Kidney epithelial cell (primary cell): Measurements from ENCODE around the gene TMEM19. TPM values are rescaled to one million over a fixed set of nuclear protein-coding genes. Genes with fewer than 3 reads are reported as not detected.

Experiments
- DNase-seq: peaks from one replicate; pipeline ENCODE4 v3.0.0-alpha.2; 2010; ENCODE audit warnings: low read depth
- H3K27me3 ChIP-seq: 2 replicates; pipeline ENCODE4 v1.6.0; 2011; ENCODE audit warnings: low read length; ENCODE audit not compliant: control insufficient read depth, insufficient read depth
- H3K36me3 ChIP-seq: 2 replicates; pipeline ENCODE4 v1.5.1; 2011; ENCODE audit warnings: low read length; ENCODE audit not compliant: control insufficient read depth, insufficient read depth
- H3K4me3 ChIP-seq: 2 replicates; pipeline ENCODE4 v1.5.1; 2011; ENCODE audit warnings: low read depth, mild to moderate bottlenecking, control low read depth, low read length
- CTCF ChIP-seq: IDR thresholded peaks from 2 replicates; pipeline ENCODE4 v1.5.1; 2011; ENCODE audit warnings: mild to moderate bottlenecking, moderate library complexity, low read length, control low read depth, inconsistent platforms; ENCODE audit not compliant: insufficient read depth, poor library complexity, severe bottlenecking
- total RNA-seq: library from RNA; depleted of rRNA; stranded (reverse); fragments of >200 nt; gene quantifications from 2 replicates; pipeline ENCODE4 v1.2.3, GENCODE V29; 2015

TMEM19 gene
- total RNA-seq, 1 donor from 2014 or later, result 13.1 TPM

GRCh38 chr12:71742998-71743397, 57.1 kb downstream of the TMEM19 start:
- no peak for DNase-seq
- Histone ChIP-seq H3K4me3 (no peak overlapping the region), H3K27me3 (no peaks in the 10 kb centered on the region), H3K36me3 (no peaks in the 10 kb centered on the region)
- TF ChIP-seq CTCF, result no peak

- no peak for DNase-seq
- peaks cover 2% of the 10 kb centered on the region for H3K27me3 ChIP-seq
- H3K36me3 ChIP-seq, result no peaks in the 10 kb centered on the region
- TF ChIP-seq CTCF, result no peak
- H3K4me3 ChIP-seq, result no peak overlapping the region
Observed at GRCh38 chr12:71744522-71745300, 58.8 kb downstream of the TMEM19 start.

DNA sequence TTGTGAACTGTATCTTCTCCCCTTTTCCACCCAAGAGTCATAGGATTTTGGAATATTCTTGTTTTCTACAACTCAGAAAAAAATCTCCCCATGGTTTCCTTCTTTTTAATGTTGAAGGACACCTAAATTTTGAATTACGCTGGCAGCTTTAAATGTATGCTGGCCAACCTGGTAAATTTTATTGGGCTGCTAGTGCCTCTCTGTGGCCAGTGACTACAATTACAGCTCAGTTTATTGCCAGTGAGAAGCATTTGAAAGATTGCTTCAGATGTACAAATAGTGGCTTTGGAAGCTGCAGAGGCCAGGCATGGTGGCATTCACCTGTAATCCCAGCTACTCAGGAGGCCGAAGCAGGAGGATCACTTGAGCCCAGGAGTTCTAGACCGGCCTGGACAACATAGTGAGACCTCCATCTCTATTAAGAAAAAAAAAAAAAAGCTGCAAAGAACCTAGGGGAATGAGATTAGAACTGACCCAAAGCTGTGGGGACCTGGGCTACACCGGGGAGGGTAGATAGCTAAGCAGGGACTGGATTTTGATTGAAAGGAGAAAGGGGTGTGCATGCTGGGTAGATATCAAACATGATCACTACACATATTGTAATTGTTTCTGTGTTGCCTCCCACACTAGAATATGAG, 61.2 kb downstream of the TMEM19 start:
- DNase-seq, result no peak

GRCh38 chr12:71748081-71748850, 62.4 kb downstream of the TMEM19 start:
- H3K27me3 ChIP-seq, result peaks cover 2% of the 10 kb centered on the region
- no peak for DNase-seq
- no peak overlapping the region for H3K4me3 ChIP-seq
- no peak for TF ChIP-seq CTCF
- no peaks in the 10 kb centered on the region for H3K36me3 ChIP-seq

More for the DNA sequence above, 61.2 kb downstream of the TMEM19 start:
- TF ChIP-seq CTCF, result peak; percentile 72
- Histone ChIP-seq H3K4me3 (no peak overlapping the region), H3K36me3 (no peaks in the 10 kb centered on the region), H3K27me3 (peaks cover 2% of the 10 kb centered on the region)

- H3K36me3 ChIP-seq, result no peaks in the 10 kb centered on the region
- no peak for DNase-seq
- no peak overlapping the region for H3K4me3 ChIP-seq
- peaks cover 2% of the 10 kb centered on the region for H3K27me3 ChIP-seq
- TF ChIP-seq CTCF, result no peak
Observed at GRCh38 chr12:71749666-71750065, 63.8 kb downstream of the TMEM19 start.
